GM11168 (cell line): ENCODE measurements around the gene SLC34A3.

ENCODE experiments used
- in situ Hi-C: fragments of 300-500 bp; cut with MboI; formaldehyde crosslinking; loops from one replicate; pipeline ENCODE4 v1.12.0; 2022; ENCODE audit warnings: low sequenced_read_pairs; ENCODE audit not compliant: unreplicated experiment

SLC34A3 gene

DNA sequence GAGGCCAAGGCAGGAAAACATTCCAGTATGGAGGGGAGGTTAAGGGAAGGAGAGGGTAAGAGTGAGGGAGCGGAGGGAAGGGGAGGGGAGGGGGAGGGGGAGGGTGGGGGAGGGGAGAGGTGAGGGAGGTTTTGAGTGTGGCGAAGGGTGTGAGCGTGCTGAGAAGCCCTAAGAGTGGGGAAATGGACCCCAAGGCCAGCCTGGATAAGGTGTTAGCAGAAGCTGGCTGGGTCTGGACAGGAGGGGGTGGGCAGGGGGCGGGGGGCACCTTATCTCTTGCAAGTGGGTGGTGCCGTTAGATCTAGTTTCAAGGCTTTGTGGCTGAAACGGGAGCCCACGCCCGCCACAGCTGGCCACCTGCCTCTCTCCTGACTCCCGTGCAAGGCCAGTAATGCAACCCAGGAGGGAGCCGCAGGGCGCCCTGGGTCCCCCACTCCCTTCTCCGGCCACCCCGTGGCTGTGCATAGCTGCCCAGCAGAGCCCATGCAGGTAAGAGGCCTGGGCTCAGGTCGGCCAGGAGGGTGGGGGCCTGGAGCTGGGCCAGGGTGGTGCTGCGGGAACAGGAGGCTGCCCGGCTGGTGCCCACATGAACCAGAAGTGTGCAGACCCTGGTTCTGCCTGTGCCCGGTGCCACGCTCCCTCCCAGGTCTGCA, 2.7 kb upstream of the SLC34A3 start:
- in situ Hi-C loops = no loop called here

DNA sequence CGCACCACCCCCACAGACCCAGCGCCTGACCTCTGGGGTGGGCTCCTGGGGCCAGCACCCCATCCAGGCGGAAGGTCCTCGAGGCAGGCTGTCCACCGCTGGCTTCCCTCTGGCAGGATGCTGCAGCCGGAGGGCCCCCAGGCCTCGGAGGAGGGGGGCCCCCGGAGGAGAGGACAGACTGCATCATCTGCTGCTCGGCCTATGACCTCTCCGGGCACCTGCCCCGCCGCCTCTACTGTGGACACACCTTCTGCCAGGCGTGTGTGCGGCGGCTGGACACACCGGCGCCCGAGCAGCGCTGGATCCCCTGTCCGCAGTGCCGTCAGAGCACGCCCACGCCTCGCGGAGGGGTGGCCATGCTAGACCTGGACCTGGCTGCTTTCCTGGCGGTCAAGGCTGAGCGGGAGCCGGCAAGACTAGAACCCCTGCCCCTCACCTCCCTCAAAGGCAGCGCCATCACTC, 2.2 kb upstream of the SLC34A3 start:
- in situ Hi-C loops = no loop called here

DNA sequence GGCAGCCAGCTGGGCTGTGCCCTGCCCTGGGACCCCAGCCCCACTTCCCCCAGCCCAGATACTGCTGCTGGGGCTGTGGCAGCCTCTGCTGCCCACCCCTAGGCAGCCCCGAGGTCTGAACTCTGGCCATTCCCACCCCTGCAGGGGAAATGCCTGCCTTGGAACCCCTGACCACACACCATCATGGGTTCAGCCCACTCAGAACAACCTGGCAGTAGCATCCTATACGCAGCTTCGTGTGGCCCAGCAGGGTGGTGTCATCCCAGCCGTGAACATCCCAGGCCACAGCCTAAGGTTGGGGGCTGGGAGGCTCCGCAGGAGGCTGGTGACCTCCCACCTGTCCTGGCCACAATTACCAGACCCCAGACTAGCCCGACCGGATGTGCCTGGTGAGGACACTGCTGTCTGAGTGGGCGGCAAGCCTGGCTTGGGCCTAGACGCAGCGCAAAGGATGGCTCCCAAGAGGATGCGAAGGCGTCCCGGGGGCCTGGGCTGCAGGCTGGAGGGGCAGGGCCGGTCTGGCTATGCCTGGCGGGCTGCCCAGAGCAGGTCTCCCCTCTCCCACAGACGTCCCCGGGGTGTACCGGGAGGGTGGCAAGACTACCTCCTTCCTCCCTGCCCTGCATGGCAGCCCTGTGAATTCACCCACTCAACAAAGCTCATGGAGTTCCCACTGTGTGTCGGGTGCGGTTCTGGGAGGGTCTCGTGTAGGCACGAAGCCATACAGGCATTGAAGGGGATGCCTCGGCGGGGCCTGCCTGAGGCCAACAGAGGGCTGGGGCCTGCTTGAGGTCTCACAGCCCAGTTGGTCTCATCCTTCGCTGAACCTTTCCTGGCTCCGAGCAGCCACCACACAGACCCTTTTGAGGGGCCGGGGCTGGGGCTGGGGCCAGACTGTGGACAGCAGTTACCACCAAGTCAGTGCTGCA, 1.5 kb upstream of the SLC34A3 start:
- in situ Hi-C loops = no loop called here

DNA sequence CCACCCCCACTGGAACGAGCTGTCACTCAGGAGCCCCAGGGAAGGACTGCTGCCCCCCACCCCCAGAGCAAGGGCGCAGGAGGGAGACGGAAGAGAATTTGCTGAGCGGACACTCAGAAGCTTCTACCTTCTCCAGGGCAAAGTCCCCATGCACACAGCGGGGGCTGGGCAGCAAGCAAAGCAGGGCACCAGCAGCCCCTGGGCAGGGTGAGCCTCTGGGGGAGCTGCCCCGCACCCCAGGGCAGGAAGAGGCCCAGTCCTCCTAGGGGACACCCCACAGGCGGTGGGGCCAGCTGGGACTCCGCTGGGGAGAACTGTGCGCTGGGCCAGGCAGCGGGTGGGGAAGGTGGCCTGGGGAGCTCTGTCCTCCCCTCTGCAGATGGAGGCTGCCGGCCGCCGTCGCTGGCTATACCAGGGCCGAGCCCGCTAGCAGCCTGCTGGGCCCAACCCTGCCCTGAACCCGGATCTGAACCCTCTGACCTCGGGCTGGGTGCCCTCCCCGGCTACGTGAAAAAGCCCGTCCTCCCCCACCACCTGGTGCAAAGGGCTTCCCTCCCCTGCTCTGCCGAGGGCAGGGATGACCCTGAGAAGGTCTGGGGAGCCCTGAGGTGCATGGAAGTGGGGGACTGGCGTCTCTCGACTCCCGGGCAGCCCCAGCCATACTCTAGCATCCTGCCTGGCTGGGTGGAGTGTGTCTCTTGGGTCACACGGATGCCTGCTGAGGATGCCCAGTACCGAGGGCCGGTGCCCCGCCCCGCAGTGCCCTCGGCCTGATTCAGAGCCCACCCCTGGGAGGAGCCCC, 597 bp upstream of the SLC34A3 start:
- in situ Hi-C loops = loop anchor here (5.0 kb wide), 1 partner anchor 108 kb away; no protein-coding TSS in a partner anchor

DNA sequence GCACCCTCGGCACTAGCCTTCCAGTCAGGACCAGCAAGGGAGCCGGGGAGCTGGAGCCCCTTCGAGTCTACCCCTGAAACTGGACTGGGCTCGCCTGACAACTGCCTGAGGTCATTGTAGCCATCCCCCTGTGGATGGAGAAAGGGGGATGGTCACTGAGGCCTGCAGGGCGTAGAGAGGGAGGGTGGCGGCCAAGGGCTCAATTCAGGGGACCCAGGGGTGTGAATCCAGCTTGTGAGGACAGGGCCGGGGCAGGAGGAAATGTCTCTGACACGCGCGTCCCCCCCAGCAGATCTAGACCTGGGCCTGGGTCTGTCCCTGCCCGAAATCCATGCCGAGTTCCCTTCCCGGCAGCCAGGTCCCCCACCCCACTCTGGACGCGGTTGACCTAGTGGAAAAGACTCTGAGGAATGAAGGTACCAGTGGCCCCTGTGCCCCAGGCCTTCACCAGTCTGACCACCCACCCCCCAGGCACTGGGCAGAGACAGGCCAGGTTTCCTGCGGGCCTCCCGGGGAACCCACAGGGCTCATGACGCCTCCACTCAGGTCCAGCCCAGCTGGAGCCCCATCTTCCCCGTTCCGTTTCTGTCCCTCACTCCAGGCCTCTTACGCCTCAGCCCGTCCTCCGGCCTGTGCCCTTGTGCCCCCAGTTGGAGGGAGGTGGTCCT, 805 bp downstream of the SLC34A3 start:
- in situ Hi-C loops = loop anchor here (5.0 kb wide), 1 partner anchor 109 kb away; no protein-coding TSS in a partner anchor

- in situ Hi-C loops = loop anchor here (5.0 kb wide), 1 partner anchor 110 kb away; no protein-coding TSS in a partner anchor
Observed at GRCh38 chr9:137232101-137232500, 1.4 kb downstream of the SLC34A3 start.

GRCh38 chr9:137232510-137232909, 1.8 kb downstream of the SLC34A3 start:
- in situ Hi-C loops = loop anchor here (5.0 kb wide), 1 partner anchor 110 kb away; no protein-coding TSS in a partner anchor

DNA sequence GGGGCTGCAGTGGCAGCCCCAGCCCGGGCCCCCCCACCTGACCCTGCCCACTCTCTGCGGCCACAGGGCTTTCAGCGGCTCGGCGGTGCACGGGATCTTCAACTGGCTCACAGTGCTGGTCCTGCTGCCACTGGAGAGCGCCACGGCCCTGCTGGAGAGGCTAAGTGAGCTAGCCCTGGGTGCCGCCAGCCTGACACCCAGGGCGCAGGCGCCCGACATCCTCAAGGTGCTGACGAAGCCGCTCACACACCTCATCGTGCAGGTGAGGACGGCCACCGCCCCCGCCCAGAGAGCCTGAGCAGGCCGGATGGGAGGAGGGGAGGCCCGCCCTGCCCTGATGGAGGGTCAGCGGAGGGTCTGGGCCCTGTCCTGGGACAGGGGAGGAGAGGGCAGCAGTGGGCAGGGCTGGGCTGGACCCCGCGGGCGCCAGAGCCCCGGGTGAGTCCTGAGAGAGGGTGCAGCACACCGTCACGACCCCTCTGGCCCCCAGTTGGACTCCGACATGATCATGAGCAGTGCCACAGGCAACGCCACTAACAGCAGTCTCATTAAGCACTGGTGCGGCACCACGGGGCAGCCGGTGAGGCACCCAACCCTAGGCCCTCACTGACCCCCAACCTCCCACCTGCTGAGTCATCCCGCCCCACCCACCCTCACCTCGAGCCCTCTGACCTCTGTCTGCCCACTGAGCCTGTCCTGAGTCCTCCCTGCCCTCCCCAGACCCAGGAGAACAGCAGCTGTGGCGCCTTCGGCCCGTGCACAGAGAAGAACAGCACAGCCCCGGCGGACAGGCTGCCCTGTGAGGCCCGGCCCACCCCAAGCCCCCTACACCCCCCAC, 2.7 kb downstream of the SLC34A3 start:
- in situ Hi-C loops = loop anchor here (5.0 kb wide), 1 partner anchor 111 kb away; no protein-coding TSS in a partner anchor

GRCh38 chr9:137234055-137234697, 3.5 kb downstream of the SLC34A3 start:
- in situ Hi-C loops = loop anchor here (5.0 kb wide), 1 partner anchor 112 kb away; no protein-coding TSS in a partner anchor

DNA sequence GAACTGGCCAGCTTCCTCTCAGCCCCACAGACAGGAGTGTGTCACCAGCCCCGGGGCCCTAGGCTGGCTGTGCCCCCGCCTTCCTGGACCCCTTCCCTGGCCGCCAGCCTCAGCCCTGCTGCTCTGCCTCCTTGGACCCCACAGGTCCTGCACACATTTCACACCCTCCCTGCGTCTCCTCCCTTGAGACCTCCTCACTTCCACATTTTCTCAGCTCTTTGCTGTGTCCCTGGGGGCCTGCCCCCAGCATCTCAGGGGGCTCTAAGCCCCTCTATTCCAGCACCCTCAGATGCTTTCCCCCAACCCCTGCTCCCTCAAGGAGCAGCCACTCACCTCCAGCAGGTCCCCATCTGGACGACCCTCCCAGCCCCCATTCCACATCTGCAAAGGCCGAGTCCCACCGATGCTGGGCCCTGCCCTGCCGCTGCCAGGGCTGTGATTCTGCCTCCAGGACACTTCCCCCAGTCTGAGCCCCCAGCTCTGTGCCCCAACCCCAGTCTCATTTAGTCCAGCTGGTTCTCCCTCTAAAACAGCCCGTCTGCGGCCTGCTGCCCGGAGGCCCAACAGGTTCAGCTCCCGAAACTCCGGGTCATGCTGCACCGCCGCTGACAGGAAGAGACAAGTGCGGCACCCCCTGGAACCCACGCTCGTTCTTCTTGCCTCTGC, 4.2 kb downstream of the SLC34A3 start:
- in situ Hi-C loops = loop anchor here (5.0 kb wide), 1 partner anchor 113 kb away; no protein-coding TSS in a partner anchor

- in situ Hi-C loops = no loop called here
Observed at GRCh38 chr9:137235424-137236237, 4.9 kb downstream of the SLC34A3 start.

DNA sequence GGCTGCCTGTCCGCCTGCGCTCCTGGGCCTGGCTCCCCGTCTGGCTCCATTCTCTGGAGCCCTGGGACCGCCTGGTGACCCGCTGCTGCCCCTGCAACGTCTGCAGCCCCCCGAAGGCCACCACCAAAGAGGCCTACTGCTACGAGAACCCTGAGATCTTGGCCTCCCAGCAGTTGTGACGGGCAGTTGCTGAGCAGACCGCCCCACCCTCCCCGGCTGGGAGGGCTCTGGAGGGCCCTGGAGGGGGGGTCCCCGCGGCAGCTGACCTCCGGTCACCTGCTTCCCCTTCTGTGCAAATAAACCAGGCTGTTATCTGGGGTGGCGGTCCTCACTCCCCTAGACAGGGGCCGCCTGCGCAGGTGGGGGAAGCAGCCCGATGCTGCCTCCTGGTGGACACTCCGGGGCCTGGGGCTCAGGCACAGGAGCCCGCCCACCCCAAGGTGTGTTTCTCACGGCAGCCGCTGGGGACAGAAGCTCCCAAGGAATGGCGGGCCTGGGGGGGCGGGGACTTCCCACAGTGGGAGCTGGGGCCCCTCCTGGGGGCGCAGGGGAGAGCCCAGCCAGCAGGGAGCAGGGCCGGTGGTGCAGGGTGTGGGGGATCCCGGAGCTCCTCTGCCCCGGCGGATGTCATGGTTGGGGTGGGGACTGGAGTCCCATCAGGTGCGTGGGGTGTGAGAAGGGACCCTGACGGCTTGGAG, 5.7 kb downstream of the SLC34A3 start:
- in situ Hi-C loops = no loop called here

DNA sequence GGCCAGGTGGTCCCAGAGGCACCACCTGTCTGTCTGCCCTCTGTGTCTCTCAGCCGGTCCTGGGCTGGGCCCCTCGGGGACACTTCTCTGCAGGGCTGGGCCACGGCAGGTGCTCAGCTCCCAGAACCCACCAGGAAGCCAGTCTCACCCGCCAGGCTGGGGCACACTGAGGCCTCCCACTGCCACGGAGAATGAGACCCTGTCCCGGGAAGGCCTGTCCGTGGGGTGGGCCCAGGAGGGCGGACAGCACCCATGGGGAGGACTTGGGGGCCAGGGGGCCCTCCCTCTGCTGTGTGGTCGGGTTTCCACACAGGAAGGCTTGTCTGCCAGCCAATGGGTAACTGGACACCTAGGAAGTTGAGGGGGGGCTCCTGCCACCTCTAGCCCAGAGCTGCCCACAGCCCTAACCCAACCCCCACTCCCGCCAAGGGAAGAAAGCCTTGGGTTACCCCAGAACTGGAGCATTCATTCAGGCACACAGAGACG, 6.3 kb downstream of the SLC34A3 start:
- in situ Hi-C loops = no loop called here

DNA sequence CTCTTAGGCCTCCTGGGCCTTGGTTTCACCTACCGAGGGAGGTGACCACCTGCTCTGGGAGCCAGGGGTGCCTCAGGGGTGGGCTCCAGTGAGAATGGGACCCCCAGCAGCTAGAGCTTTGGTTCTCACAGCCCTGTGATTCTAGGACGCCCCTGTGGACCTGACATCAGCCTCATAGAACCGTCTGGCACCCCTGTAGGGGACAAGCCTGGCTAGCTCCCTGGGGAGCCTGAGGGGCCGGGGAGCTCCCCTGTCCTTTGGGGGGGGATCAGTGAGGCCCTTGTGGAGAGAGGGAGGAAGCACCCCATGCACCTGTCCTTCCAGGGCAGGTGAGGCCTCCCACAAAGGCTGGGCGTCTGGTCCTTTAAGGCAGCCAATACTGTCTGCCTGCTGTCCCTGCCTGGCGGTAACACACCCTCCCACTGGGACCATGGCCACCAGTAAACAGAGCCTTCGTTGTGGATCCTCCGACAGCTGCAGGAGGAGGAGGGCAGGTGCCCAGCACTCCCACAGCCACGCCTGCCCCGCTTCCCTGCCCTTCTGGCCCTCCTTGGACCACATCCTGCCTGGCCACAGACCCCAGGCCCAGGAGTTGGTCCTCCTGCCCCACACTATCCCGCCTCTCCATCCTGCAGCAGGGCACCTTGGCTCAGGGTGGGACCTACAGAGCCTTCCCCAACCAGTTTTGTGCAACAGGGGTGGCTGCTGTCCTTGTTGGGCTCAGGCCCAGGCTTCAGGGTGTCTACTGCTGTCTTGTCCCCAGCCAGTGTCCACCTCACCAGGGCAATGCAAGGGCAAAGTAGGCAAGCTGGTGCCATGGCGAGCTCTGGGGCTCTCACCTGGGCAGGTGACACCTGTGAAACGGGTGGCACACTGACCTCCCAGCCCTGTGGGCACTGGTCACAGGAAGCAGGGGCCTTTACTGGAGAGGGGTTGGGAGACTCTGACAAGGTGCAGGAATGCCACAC, 7.3 kb downstream of the SLC34A3 start:
- in situ Hi-C loops = no loop called here
